ENCODE results near the gene GOLGA6L9. TPM values are rescaled to one million over a fixed set of nuclear protein-coding genes. Genes with fewer than 3 reads are reported as not detected.
"Not testable (repeated sequence)": the region's sequence is repeated elsewhere in the genome, so short reads cannot be mapped to it uniquely, and the experiment has no call there.

The GOLGA6L9 gene
- total RNA-seq, 1 donor from 2014 or later = 2.6 TPM

- not testable (repeated sequence) for H3K4me1 Mint-ChIP-seq (ENCODE audit: unreplicated experiment); H3K27me3 Mint-ChIP-seq (ENCODE audit: unreplicated experiment); H3K4me3 Mint-ChIP-seq (ENCODE audit: unreplicated experiment); DNase-seq (ENCODE audit: extremely low spot score, unreplicated experiment); H3K36me3 Mint-ChIP-seq (ENCODE audit: unreplicated experiment); H3K9me3 Mint-ChIP-seq (ENCODE audit: unreplicated experiment); H3K27ac Mint-ChIP-seq (ENCODE audit: unreplicated experiment)
Measured at GRCh38 chr15:82477343-82478057, 47.9 kb downstream of the GOLGA6L9 start.

Other genes starting within 250 kb of the GOLGA6L9 start
- 15.8 and 17.9 TPM in 2 replicates for gene EFL1, start 167.1 kb upstream of the GOLGA6L9 start, total RNA-seq
- 1.4 and 2.0 TPM in 2 replicates for gene SAXO2, start 167.0 kb upstream of the GOLGA6L9 start, total RNA-seq
- gene GOLGA6L10, start 80.3 kb upstream of the GOLGA6L9 start, total RNA-seq = 1.6 and 2.9 TPM in 2 replicates
- gene RPS17, start 110.6 kb downstream of the GOLGA6L9 start, total RNA-seq = 1,272 and 1,309 TPM in 2 replicates
- 0.13 and 0.65 TPM in 2 replicates for gene CPEB1, start 217.5 kb downstream of the GOLGA6L9 start, total RNA-seq